BLaER1 (cell line): ENCODE measurements around the gene ADGRG3.

Experiments used
- H3K27ac ChIP-seq: shearing (Covaris generic); formaldehyde crosslinking; 2 replicates; pipeline ENCODE4 v1.8.1; 2022
- H3K27me3 ChIP-seq: shearing (Covaris generic); formaldehyde crosslinking; 2 replicates; pipeline ENCODE4 v1.8.1; 2022
- H3K36me3 ChIP-seq: shearing (Covaris generic); formaldehyde crosslinking; 2 replicates; pipeline ENCODE4 v1.8.1; 2022
- H3K4me1 ChIP-seq: shearing (Covaris generic); formaldehyde crosslinking; 2 replicates; pipeline ENCODE4 v1.8.1; 2022
- H3K4me2 ChIP-seq: shearing (Covaris generic); formaldehyde crosslinking; 2 replicates; pipeline ENCODE4 v1.8.1; 2022
- H3K4me3 ChIP-seq: shearing (Covaris generic); formaldehyde crosslinking; 2 replicates; pipeline ENCODE4 v1.8.1; 2022
- H3K9ac ChIP-seq: shearing (Covaris generic); formaldehyde crosslinking; 2 replicates; pipeline ENCODE4 v1.8.1; 2022
- H3K9me3 ChIP-seq: shearing (Covaris generic); formaldehyde crosslinking; 2 replicates; pipeline ENCODE4 v1.8.1; 2022
- H4K20me1 ChIP-seq: shearing (Covaris generic); formaldehyde crosslinking; 2 replicates; pipeline ENCODE4 v1.8.1; 2022
- Cebpa-rat ChIP-seq: shearing (Covaris generic); IDR thresholded peaks from 2 replicates; pipeline ENCODE4 v1.8.1; 2022

Gene ADGRG3

DNA sequence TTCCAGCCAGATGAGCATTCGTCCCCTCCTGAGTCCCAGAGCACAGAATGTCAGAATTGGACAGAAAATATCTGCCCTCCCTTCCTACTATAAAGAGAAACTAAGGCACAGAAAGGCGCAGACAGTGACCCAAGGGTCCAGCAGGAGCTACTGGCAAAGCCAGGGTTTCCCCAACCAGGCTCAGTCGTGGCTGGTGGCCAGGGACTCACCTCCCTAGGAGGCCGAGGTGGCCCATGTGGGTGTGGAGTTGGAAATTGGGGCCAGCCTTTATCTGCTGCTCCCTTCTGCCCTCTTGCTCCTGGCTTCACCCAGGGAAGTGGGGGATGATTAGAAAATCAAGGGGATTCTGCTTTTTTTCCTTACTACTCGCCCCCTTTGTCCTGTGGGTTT, 27.6 kb downstream of the ADGRG3 start:
- Histone ChIP-seq H4K20me1 (no peaks in the 10 kb centered on the region), H3K27ac (0 out of 2 replicates have a peak overlapping the region, but pooled peaks have one; percentile 6), H3K36me3 (no peaks in the 10 kb centered on the region), H3K27me3 (no peaks in the 10 kb centered on the region), H3K9me3 (no peaks in the 10 kb centered on the region), H3K4me2 (peak overlapping the region; percentile 85), H3K4me1 (peaks cover 46% of the 10 kb centered on the region), H3K9ac (no peak overlapping the region), H3K4me3 (no peak overlapping the region)
- TF ChIP-seq Cebpa-rat = no peak

DNA sequence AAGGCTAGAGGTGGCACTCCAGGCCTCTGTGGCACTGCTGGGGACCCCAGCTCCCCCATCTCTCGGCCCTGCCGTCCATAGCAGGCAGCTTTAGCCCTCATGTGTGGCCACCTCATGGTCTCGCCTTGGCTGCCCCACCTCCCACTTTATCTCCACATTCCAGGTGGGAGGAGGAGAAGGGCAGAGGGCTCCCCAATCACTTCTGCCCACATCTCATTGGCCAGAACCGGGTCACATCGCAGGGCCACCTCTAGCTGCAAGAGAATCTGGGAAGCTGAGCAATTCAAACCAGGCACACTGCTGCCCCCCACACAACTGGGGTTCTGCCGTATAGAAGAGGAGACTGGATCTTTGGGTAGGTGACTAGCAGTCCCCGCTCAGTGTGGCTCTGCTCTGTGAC, 28.1 kb downstream of the ADGRG3 start:
- Histone ChIP-seq H3K27me3 (no peaks in the 10 kb centered on the region), H3K9me3 (no peaks in the 10 kb centered on the region), H3K4me1 (peaks cover 40% of the 10 kb centered on the region), H3K9ac (no peak overlapping the region), H3K36me3 (no peaks in the 10 kb centered on the region), H3K27ac (no peak overlapping the region), H4K20me1 (no peaks in the 10 kb centered on the region), H3K4me3 (no peak overlapping the region), H3K4me2 (no peak overlapping the region)
- TF ChIP-seq Cebpa-rat = no peak

DNA sequence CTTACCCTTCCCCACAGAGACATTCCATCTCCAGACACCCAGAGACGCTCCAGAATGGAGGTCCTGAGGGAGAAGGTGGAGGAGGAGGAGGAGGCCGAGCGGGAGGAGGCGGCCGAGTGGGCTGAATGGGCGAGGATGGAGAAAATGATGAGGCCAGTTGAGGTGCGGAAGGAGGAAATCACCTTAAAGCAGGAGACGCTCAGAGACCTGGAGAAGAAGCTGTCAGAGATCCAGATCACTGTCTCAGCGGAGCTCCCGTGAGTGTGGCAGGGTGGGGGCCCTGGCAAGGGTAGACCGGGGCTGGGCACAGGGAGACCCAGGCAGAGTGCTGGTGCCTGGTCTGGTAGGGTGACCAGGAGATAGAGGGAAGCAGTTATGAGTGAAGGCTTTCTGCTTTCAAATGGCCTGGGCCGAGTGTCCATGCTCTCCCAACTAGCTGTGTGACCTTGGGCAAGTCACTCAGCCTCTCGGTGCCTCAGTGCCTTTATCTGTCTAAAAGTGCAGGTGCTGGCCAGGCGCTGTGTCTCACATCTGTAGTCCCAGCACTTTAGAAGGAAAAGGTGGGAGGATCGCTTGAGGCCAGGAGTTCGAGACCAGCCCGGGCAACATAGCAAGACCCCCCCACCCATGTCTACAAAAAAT, 29.9 kb downstream of the ADGRG3 start:
- H3K9ac ChIP-seq = no peak overlapping the region
- H3K36me3 ChIP-seq = no peaks in the 10 kb centered on the region
- no peaks in the 10 kb centered on the region for H3K27me3 ChIP-seq
- H3K4me1 ChIP-seq = peaks cover 27% of the 10 kb centered on the region
- no peak for TF ChIP-seq Cebpa-rat
- no peak overlapping the region for H3K4me3 ChIP-seq
- no peak overlapping the region for H3K27ac ChIP-seq
- H3K4me2 ChIP-seq = no peak overlapping the region
- no peaks in the 10 kb centered on the region for H3K9me3 ChIP-seq
- H4K20me1 ChIP-seq = no peaks in the 10 kb centered on the region

DNA sequence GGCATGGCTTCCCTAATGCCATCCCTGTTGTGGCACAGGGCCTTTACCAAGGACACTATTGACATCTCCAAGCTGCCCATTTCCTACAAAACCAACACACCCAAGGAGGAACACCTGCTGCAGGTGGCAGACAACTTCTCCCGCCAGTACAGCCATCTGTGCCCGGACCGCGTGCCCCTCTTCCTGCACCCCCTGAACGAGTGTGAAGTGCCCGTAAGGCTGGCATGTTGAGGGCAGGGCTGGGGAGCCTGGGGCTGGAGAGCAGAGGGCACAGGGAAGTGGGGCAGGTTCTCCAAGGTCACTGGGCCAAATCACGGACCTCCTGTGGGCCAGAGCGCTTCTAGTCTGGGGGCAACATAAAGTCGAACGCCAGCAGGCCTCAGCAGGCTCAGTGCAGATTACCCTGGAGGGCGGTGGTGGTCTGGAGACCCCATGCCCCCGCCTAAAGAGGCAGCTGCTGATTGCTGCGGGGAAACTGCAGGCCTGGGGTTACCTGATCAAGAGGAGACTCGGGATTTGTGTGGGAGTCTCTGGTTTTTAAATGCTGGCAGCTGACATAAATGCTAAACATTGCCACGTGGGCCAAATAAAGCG, 30.8 kb downstream of the ADGRG3 start:
- Histone ChIP-seq H3K9me3 (no peaks in the 10 kb centered on the region), H3K36me3 (no peaks in the 10 kb centered on the region), H3K4me1 (peaks cover 25% of the 10 kb centered on the region), H3K4me2 (no peak overlapping the region), H3K27me3 (no peaks in the 10 kb centered on the region), H3K4me3 (no peak overlapping the region), H3K9ac (no peak overlapping the region), H3K27ac (no peak overlapping the region), H4K20me1 (no peaks in the 10 kb centered on the region)
- no peak for TF ChIP-seq Cebpa-rat

DNA sequence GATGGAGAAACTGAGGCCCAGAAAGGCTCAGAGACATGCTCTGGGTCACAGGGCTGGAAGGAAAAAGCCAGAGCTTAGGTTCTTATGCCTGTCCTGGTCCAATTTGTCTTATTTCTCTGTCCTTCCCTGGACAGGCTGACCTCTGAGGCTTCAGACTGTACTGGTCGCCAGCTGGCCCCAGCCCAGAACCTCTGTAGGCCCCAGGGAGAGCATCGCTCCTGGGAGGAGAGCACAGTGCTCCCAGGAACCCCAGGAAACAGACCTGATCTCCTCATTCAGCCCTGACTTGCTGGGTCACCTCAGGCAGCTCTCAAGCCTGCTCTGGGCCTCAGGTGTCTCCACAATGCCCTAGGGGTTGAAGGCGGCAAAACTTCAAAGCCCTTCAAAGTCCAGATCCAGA, 31.4 kb downstream of the ADGRG3 start:
- Histone ChIP-seq H3K4me1 (peaks cover 19% of the 10 kb centered on the region), H3K27me3 (no peaks in the 10 kb centered on the region), H3K9me3 (no peaks in the 10 kb centered on the region), H3K36me3 (no peaks in the 10 kb centered on the region), H3K27ac (no peak overlapping the region), H4K20me1 (no peaks in the 10 kb centered on the region), H3K4me3 (no peak overlapping the region), H3K4me2 (no peak overlapping the region), H3K9ac (no peak overlapping the region)
- no peak for TF ChIP-seq Cebpa-rat

DNA sequence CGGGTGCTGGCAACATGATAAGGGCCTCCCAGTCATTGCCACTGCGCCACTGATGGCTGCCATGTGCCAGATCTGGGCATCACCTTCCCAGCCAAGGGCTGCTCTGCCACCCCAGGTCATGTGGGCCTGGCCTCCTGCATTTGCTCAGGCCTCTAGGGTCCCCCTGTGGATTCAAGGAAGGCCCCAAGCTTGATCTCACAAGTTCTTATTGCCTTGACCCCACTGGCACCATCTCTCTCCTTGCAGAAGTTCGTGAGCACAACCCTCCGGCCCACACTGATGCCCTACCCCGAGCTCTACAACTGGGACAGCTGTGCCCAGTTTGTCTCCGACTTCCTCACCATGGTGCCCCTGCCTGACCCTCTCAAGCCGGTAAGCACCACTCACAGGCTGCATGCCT, 31.8 kb downstream of the ADGRG3 start:
- H3K4me2 ChIP-seq = no peak overlapping the region
- H3K27ac ChIP-seq = no peak overlapping the region
- H3K4me1 ChIP-seq = peaks cover 15% of the 10 kb centered on the region
- no peaks in the 10 kb centered on the region for H3K36me3 ChIP-seq
- no peaks in the 10 kb centered on the region for H3K27me3 ChIP-seq
- H3K9ac ChIP-seq = no peak overlapping the region
- no peak overlapping the region for H3K4me3 ChIP-seq
- TF ChIP-seq Cebpa-rat = no peak
- H4K20me1 ChIP-seq = no peaks in the 10 kb centered on the region
- no peaks in the 10 kb centered on the region for H3K9me3 ChIP-seq

DNA sequence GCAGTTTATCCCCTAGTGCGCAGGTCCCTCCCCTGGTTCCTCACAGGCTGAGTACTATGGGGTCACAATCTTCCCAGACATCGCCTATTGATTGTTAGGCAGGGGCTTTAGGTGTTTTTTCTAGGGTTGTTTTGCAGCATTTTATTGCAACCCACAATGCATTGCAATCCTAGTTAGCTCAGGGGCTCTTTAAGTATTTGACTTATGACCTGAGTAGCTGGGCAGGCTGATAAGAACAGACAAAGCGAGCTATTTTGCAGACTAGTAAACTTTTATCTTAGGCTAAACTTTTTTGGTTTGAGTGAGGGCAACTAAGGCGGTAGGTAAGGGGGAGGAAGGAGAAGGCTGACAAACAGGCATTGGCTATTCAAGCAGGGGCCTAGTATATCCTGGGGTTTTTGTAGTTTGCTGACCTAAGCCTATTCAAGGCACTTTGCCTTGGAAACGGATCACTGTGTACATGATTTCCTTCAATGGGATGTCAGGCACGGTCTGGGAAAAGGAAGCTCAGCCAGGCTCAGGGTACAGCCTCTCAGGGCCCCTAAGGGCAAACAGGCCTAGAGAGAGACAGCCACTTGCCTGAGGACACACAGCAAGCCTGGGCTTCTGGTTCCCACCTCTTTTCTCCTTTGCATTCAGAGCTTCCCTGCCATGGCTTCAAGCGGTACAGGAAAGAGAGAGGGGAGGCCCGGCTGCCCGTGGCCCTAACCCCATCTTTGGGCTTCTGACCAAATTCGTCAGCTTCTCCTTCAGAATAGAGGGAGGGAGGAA, 32.9 kb downstream of the ADGRG3 start:
- Histone ChIP-seq H3K27me3 (no peaks in the 10 kb centered on the region), H4K20me1 (no peaks in the 10 kb centered on the region), H3K9ac (no peak overlapping the region), H3K36me3 (no peaks in the 10 kb centered on the region), H3K9me3 (no peaks in the 10 kb centered on the region), H3K4me3 (no peak overlapping the region), H3K4me1 (0 out of 2 replicates have a peak, but pooled peaks cover 6% of the 10 kb centered on the region), H3K27ac (no peak overlapping the region), H3K4me2 (no peak overlapping the region)
- no peak for TF ChIP-seq Cebpa-rat

DNA sequence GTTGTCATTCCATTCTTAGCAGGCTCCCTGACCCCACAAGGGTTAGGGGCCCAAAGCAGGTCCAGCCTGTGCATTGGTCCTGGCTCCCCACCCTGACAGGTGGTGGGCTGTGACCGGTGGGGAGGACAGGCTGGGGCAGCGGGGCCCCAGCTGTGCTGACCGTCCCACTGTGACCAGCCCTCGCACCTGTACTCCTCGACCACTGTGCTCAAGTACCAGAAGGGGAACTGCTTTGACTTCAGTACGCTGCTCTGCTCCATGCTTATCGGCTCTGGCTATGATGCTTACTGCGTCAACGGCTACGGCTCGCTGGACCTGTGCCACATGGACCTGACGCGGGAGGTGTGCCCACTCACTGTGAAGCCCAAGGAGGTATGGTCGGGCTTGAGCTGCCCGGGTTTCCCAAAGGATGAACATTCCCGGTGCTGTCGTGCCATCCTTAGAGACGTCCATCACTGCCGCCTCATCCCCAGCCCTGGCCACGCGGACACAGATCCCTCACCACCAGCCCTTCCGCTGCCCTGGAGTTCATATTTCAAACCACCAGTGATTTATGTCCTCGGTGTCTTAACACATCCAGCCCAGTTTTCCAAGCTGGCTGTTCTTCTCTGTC, 33.8 kb downstream of the ADGRG3 start:
- Histone ChIP-seq H3K4me3 (no peak overlapping the region), H3K4me1 (0 out of 2 replicates have a peak, but pooled peaks cover 6% of the 10 kb centered on the region)
- TF ChIP-seq Cebpa-rat = no peak

DNA sequence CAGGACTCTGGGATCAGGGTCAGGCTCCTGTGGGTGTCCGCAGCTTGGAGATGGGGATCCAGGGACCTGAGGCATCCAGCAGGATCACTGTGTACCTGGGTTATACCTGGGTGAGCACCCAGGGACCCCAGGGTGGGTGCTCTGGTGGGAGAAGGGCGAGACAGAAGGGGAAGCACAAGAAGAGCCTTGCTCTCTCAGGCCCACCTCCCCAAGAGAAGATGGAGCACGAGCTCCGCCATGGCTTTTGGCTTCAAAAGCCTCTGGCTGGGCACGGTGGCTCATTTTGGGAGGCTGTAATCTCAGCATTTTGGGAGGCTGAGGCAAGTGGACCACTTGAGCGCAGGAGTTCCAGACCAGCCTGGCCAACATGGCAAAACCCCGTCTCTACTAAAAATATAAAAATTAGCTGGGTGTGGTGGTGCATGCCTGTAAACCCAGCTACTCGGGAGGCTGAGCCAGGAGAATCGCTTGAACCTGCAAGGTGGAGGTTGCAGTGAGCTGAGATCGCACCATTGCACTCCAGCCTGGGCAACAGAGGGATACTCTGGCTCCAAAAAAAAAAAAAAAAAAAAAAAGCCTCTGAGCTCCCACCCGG, 35.4 kb downstream of the ADGRG3 start:
- 0 out of 2 replicates have a peak, but pooled peaks cover 6% of the 10 kb centered on the region for H3K4me1 ChIP-seq
- no peak overlapping the region for H3K4me3 ChIP-seq
- no peak overlapping the region for H3K4me2 ChIP-seq
- H3K27me3 ChIP-seq = no peaks in the 10 kb centered on the region
- no peaks in the 10 kb centered on the region for H3K9me3 ChIP-seq
- no peak overlapping the region for H3K27ac ChIP-seq
- H3K9ac ChIP-seq = no peak overlapping the region
- H4K20me1 ChIP-seq = no peaks in the 10 kb centered on the region
- H3K36me3 ChIP-seq = no peaks in the 10 kb centered on the region
- TF ChIP-seq Cebpa-rat = no peak

More for the DNA sequence above, 33.8 kb downstream of the ADGRG3 start:
- Histone ChIP-seq H3K27me3 (no peaks in the 10 kb centered on the region), H3K9me3 (no peaks in the 10 kb centered on the region), H4K20me1 (no peaks in the 10 kb centered on the region), H3K9ac (no peak overlapping the region), H3K27ac (no peak overlapping the region), H3K4me2 (no peak overlapping the region), H3K36me3 (no peaks in the 10 kb centered on the region)
